Kidney tubule cell (primary cell): Measurements from ENCODE around the gene ZNRF1.

Experiments
- DNase-seq: peaks from one replicate; pipeline ENCODE4 v3.0.0-alpha.2; 2018; ENCODE audit warnings: low spot score

Gene ZNRF1

GRCh38 chr16:75114179-75114945 lies 115.5 kb downstream of the ZNRF1 start:
- no peak for DNase-seq

GRCh38 chr16:75114946-75115825 lies 116.4 kb downstream of the ZNRF1 start:
- DNase-seq = no peak

GRCh38 chr16:75116081-75116910 lies 117.5 kb downstream of the ZNRF1 start, which contains the start of gene LDHD:
LDHD (minus strand) TSS chr16:75116780; CDS start chr16:75116720, 60 bp downstream.
- DNase-seq = peak; percentile 68

GRCh38 chr16:75116911-75117245 lies 118.1 kb downstream of the ZNRF1 start:
- DNase-seq = no peak

- DNase-seq = no peak
Observed at GRCh38 chr16:75118943-75119539, 120.2 kb downstream of the ZNRF1 start.

- no peak for DNase-seq
Observed at GRCh38 chr16:75120253-75120652, 121.4 kb downstream of the ZNRF1 start.

GRCh38 chr16:75121949-75122568 lies 123.2 kb downstream of the ZNRF1 start:
- no peak for DNase-seq

GRCh38 chr16:75122609-75123008 lies 123.8 kb downstream of the ZNRF1 start:
- no peak for DNase-seq

- no peak for DNase-seq
Observed at GRCh38 chr16:75127713-75128415, 129.0 kb downstream of the ZNRF1 start.

GRCh38 chr16:75129421-75130149 lies 130.8 kb downstream of the ZNRF1 start:
- peak; percentile 54 for DNase-seq

- no peak for DNase-seq
Observed at GRCh38 chr16:75130150-75130771, 131.4 kb downstream of the ZNRF1 start.

- no peak for DNase-seq
Observed at GRCh38 chr16:75131081-75131480, 132.3 kb downstream of the ZNRF1 start.

- DNase-seq = no peak
Observed at GRCh38 chr16:75138233-75138632, 139.4 kb downstream of the ZNRF1 start.

GRCh38 chr16:75138636-75139035 lies 139.8 kb downstream of the ZNRF1 start:
- DNase-seq = no peak

GRCh38 chr16:75139498-75139897 lies 140.7 kb downstream of the ZNRF1 start:
- no peak for DNase-seq

- DNase-seq = no peak
Observed at GRCh38 chr16:75143941-75144340, 145.1 kb downstream of the ZNRF1 start.

GRCh38 chr16:75147968-75148310 lies 149.1 kb downstream of the ZNRF1 start:
- DNase-seq = no peak

GRCh38 chr16:75148311-75149195 lies 149.7 kb downstream of the ZNRF1 start, which contains the start of gene ZFP1:
ZFP1 (plus strand) TSS chr16:75148524; CDS start chr16:75152952, 4,428 bp downstream.
- peak; percentile 91 for DNase-seq

GRCh38 chr16:75151798-75152197 lies 153.0 kb downstream of the ZNRF1 start:
- no peak for DNase-seq
